Measurements from ENCODE around the gene ASTN2.
"Not testable (repeated sequence)": the region's sequence is repeated elsewhere in the genome, so short reads cannot be mapped to it uniquely, and the experiment has no call there.

Gene ASTN2

GRCh38 chr9:117076571-117077290, 338.1 kb downstream of the ASTN2 start:
- no peak overlapping the region for H3K4me3 ChIP-seq (ENCODE audit: low read length)
- H3K27ac ChIP-seq (ENCODE audit: low read depth, low read length) = no peak overlapping the region
- no peaks in the 10 kb centered on the region for H3K4me1 ChIP-seq (ENCODE audit: control insufficient read depth, insufficient read depth, low read length)
- H3K36me3 ChIP-seq (ENCODE audit: control insufficient read depth, insufficient read depth, low read length) = no peaks in the 10 kb centered on the region
- no peak overlapping the region for H3K9ac ChIP-seq (ENCODE audit: low read length)
- H3K27me3 ChIP-seq (ENCODE audit: control insufficient read depth, insufficient read depth, low read length) = no peaks in the 10 kb centered on the region

DNA sequence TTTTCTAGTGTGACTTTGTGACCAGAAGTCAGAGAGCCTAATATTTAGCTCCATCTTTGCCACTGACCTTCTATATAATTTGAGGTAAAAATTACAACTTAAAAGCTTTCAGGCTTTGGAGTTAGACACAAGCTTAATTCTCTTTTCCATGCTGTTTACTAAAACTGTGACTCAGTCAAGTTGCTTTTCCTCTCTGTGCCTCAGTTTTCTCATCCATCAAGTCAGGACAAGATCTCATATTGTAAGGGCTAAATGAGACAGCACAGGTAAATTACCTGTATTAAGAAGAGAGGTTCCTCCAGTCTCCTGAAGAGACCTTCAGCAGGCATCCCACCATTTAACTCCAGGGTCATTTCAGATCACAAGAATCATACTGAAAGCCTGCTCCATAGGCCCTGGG, 339.2 kb downstream of the ASTN2 start:
- Histone ChIP-seq H3K36me3 (ENCODE audit: control insufficient read depth, insufficient read depth, low read length) (no peaks in the 10 kb centered on the region), H3K9ac (ENCODE audit: low read length) (no peak overlapping the region), H3K27me3 (ENCODE audit: control insufficient read depth, insufficient read depth, low read length) (no peaks in the 10 kb centered on the region), H3K4me3 (ENCODE audit: low read length) (no peak overlapping the region), H3K4me1 (ENCODE audit: control insufficient read depth, insufficient read depth, low read length) (no peaks in the 10 kb centered on the region), H3K27ac (ENCODE audit: low read depth, low read length) (no peak overlapping the region)

GRCh38 chr9:117074784-117075520, 339.9 kb downstream of the ASTN2 start:
- Histone ChIP-seq H3K36me3 (ENCODE audit: control insufficient read depth, insufficient read depth, low read length) (no peaks in the 10 kb centered on the region), H3K4me1 (ENCODE audit: control insufficient read depth, insufficient read depth, low read length) (no peaks in the 10 kb centered on the region), H3K27me3 (ENCODE audit: control insufficient read depth, insufficient read depth, low read length) (no peaks in the 10 kb centered on the region), H3K27ac (ENCODE audit: low read depth, low read length) (no peak overlapping the region), H3K9ac (ENCODE audit: low read length) (no peak overlapping the region), H3K4me3 (ENCODE audit: low read length) (no peak overlapping the region)

- Histone ChIP-seq H3K36me3 (ENCODE audit: control insufficient read depth, insufficient read depth, low read length) (no peaks in the 10 kb centered on the region), H3K4me3 (ENCODE audit: low read length) (no peak overlapping the region), H3K27ac (ENCODE audit: low read depth, low read length) (no peak overlapping the region), H3K27me3 (ENCODE audit: control insufficient read depth, insufficient read depth, low read length) (no peaks in the 10 kb centered on the region), H3K4me1 (ENCODE audit: control insufficient read depth, insufficient read depth, low read length) (no peaks in the 10 kb centered on the region), H3K9ac (ENCODE audit: low read length) (no peak overlapping the region)
These were observed 340.6 kb downstream of the ASTN2 start for GRCh38 chr9:117074342-117074662.

- H3K27ac ChIP-seq (ENCODE audit: low read depth, low read length) = no peak overlapping the region
- H3K9ac ChIP-seq (ENCODE audit: low read length) = no peak overlapping the region
- no peaks in the 10 kb centered on the region for H3K4me1 ChIP-seq (ENCODE audit: control insufficient read depth, insufficient read depth, low read length)
- H3K4me3 ChIP-seq (ENCODE audit: low read length) = no peak overlapping the region
- H3K36me3 ChIP-seq (ENCODE audit: control insufficient read depth, insufficient read depth, low read length) = no peaks in the 10 kb centered on the region
- H3K27me3 ChIP-seq (ENCODE audit: control insufficient read depth, insufficient read depth, low read length) = no peaks in the 10 kb centered on the region
These were observed 341.1 kb downstream of the ASTN2 start for GRCh38 chr9:117073539-117074341.

GRCh38 chr9:117073071-117073470, 341.8 kb downstream of the ASTN2 start:
- Histone ChIP-seq H3K36me3 (ENCODE audit: control insufficient read depth, insufficient read depth, low read length) (no peaks in the 10 kb centered on the region), H3K4me1 (ENCODE audit: control insufficient read depth, insufficient read depth, low read length) (no peaks in the 10 kb centered on the region), H3K4me3 (ENCODE audit: low read length) (no peak overlapping the region), H3K9ac (ENCODE audit: low read length) (no peak overlapping the region), H3K27me3 (ENCODE audit: control insufficient read depth, insufficient read depth, low read length) (no peaks in the 10 kb centered on the region), H3K27ac (ENCODE audit: low read depth, low read length) (no peak overlapping the region)

DNA sequence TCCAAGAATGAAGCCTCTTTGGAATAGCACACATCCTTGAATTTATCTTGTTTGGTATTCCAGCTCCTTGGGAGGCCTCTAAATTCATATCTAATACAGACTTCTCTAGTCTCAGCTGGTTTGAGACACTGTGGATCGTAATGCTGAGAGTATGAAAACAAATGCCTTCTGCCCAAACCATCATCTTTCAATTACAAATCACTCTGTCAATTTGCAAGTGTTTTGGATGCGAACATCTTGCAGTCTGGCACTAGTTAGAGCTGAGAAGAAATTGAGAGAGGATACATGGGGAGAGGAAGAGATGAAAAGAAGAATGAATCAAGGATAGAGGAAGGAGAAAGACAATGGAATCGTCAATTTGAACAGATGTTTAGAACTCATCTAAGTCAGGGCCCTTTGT, 342.6 kb downstream of the ASTN2 start:
- H3K27me3 ChIP-seq (ENCODE audit: control insufficient read depth, insufficient read depth, low read length) = no peaks in the 10 kb centered on the region
- no peak overlapping the region for H3K27ac ChIP-seq (ENCODE audit: low read depth, low read length)
- H3K9ac ChIP-seq (ENCODE audit: low read length) = no peak overlapping the region
- H3K36me3 ChIP-seq (ENCODE audit: control insufficient read depth, insufficient read depth, low read length) = no peaks in the 10 kb centered on the region
- H3K4me3 ChIP-seq (ENCODE audit: low read length) = no peak overlapping the region
- no peaks in the 10 kb centered on the region for H3K4me1 ChIP-seq (ENCODE audit: control insufficient read depth, insufficient read depth, low read length)

DNA sequence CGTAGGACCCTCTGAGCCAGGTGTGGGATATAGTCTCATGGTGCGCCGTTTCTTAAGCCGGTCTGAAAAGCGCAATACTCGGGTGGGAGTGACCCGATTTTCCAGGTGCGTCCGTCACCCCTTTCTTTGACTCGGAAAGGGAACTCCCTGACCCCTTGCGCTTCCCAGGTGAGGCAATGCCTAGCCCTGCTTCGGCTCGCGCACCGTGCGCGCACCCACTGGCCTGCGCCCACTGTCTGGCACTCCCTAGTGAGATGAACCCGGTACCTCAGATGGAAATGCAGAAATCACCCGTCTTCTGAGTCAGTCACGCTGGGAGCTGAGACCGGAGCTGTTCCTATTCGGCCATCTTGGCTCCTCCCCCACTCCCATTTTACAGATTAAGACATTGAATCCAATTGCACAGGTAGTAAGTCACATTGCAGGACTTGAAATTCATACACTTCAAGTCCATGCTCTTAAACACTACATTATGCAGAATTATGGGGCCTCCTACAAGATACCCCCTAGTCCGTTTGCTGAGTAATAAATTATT, 343.1 kb downstream of the ASTN2 start:
- not testable (repeated sequence) for H3K4me3 ChIP-seq (ENCODE audit: low read length); H3K27ac ChIP-seq (ENCODE audit: low read depth, low read length); H3K9ac ChIP-seq (ENCODE audit: low read length); H3K36me3 ChIP-seq (ENCODE audit: control insufficient read depth, insufficient read depth, low read length); H3K27me3 ChIP-seq (ENCODE audit: control insufficient read depth, insufficient read depth, low read length); H3K4me1 ChIP-seq (ENCODE audit: control insufficient read depth, insufficient read depth, low read length)

- H3K9ac ChIP-seq (ENCODE audit: low read length) = no peak overlapping the region
- H3K4me1 ChIP-seq (ENCODE audit: control insufficient read depth, insufficient read depth, low read length) = no peaks in the 10 kb centered on the region
- no peaks in the 10 kb centered on the region for H3K36me3 ChIP-seq (ENCODE audit: control insufficient read depth, insufficient read depth, low read length)
- H3K27ac ChIP-seq (ENCODE audit: low read depth, low read length) = no peak overlapping the region
- no peak overlapping the region for H3K4me3 ChIP-seq (ENCODE audit: low read length)
- H3K27me3 ChIP-seq (ENCODE audit: control insufficient read depth, insufficient read depth, low read length) = no peaks in the 10 kb centered on the region
These were observed 351.0 kb downstream of the ASTN2 start for GRCh38 chr9:117063721-117064471.

DNA sequence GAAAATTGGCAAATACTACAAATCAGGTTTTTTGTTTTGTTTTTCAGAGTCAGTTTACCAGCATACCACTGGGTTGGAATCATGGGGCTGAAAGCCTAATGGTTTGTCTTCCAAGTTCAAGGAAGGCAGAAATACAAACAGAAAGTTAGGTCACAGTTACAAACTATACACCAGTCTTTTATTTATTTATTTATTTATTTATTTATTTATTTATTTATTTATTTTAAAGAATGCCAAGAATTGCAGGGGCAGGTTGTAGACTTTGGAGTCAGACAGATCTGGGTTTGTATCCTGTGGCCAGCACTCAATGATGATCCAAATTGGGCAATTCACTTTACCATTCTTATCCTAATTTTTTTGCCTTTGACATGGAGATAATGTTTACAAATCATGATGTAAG, 353.9 kb downstream of the ASTN2 start:
- H3K4me3 ChIP-seq (ENCODE audit: low read length) = no peak overlapping the region
- no peak overlapping the region for H3K27ac ChIP-seq (ENCODE audit: low read depth, low read length)
- no peaks in the 10 kb centered on the region for H3K36me3 ChIP-seq (ENCODE audit: control insufficient read depth, insufficient read depth, low read length)
- H3K4me1 ChIP-seq (ENCODE audit: control insufficient read depth, insufficient read depth, low read length) = no peaks in the 10 kb centered on the region
- H3K27me3 ChIP-seq (ENCODE audit: control insufficient read depth, insufficient read depth, low read length) = no peaks in the 10 kb centered on the region
- H3K9ac ChIP-seq (ENCODE audit: low read length) = no peak overlapping the region

DNA sequence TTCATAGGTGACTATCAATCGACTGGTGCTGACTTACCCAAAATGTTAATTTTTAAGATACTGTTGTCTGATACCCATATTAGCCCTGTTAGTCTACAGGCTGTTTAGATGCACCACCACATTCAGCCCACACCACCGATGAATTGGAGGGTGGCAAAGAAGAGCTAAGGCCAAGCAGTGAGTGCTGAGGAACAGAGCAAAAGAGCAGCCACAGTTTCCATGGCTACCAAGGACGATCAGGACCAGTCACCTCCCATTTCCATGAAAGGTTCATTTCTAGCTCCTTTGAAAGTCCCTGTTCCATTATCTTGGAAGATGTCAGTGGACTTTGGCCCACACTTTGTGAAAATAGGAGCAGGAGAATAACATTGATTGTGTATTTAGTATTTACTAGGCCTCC, 364.9 kb downstream of the ASTN2 start:
- H3K27ac ChIP-seq (ENCODE audit: low read depth, low read length) = no peak overlapping the region
- no peaks in the 10 kb centered on the region for H3K36me3 ChIP-seq (ENCODE audit: control insufficient read depth, insufficient read depth, low read length)
- H3K4me3 ChIP-seq (ENCODE audit: low read length) = no peak overlapping the region
- no peak overlapping the region for H3K9ac ChIP-seq (ENCODE audit: low read length)
- no peaks in the 10 kb centered on the region for H3K27me3 ChIP-seq (ENCODE audit: control insufficient read depth, insufficient read depth, low read length)
- H3K4me1 ChIP-seq (ENCODE audit: control insufficient read depth, insufficient read depth, low read length) = no peaks in the 10 kb centered on the region
